ENCODE measurements around the gene NTRK1.

NTRK1 gene

GRCh38 chr1:156881101-156881500 lies 20.4 kb downstream of the NTRK1 start:
- no peak for TF ChIP-seq CTCF (IDR thresholded peaks at IDR 0.05; ENCODE audit: insufficient read depth, missing control alignments)
- DNase-seq (ENCODE audit: insufficient read length, low spot score): no peak
- no peak for FAIRE-seq

- DNase-seq (ENCODE audit: insufficient read length, low spot score) (no peak), FAIRE-seq (no peak)
- TF ChIP-seq CTCF (IDR thresholded peaks at IDR 0.05; ENCODE audit: insufficient read depth, missing control alignments): no peak
Observed at GRCh38 chr1:156881663-156882062, 21.0 kb downstream of the NTRK1 start.

- TF ChIP-seq CTCF (IDR thresholded peaks at IDR 0.05; ENCODE audit: insufficient read depth, missing control alignments): no peak
- FAIRE-seq: no peak
Observed at GRCh38 chr1:156882543-156882942, 21.9 kb downstream of the NTRK1 start.

GRCh38 chr1:156883919-156884318 lies 23.3 kb downstream of the NTRK1 start:
- FAIRE-seq (no peak), DNase-seq (ENCODE audit: insufficient read length, low spot score) (no peak)
- TF ChIP-seq CTCF (IDR thresholded peaks at IDR 0.05; ENCODE audit: insufficient read depth, missing control alignments): no peak

More at GRCh38 chr1:156882543-156882942, 21.9 kb downstream of the NTRK1 start:
- no peak for DNase-seq (ENCODE audit: insufficient read length, low spot score)

- no peak for DNase-seq (ENCODE audit: insufficient read length, low spot score)
- no peak for FAIRE-seq
Observed at GRCh38 chr1:156884560-156885184, 24.0 kb downstream of the NTRK1 start.

GRCh38 chr1:156885314-156885713 lies 24.6 kb downstream of the NTRK1 start:
- no peak for TF ChIP-seq CTCF (IDR thresholded peaks at IDR 0.05; ENCODE audit: insufficient read depth, missing control alignments)
- no peak for FAIRE-seq
- no peak for DNase-seq (ENCODE audit: insufficient read length, low spot score)

More at GRCh38 chr1:156884560-156885184, 24.0 kb downstream of the NTRK1 start:
- no peak for TF ChIP-seq CTCF (IDR thresholded peaks at IDR 0.05; ENCODE audit: insufficient read depth, missing control alignments)

GRCh38 chr1:156885880-156886355 lies 25.3 kb downstream of the NTRK1 start:
- no peak for TF ChIP-seq CTCF (IDR thresholded peaks at IDR 0.05; ENCODE audit: insufficient read depth, missing control alignments)
- peak; percentile 80 for DNase-seq (ENCODE audit: insufficient read length, low spot score)
- peak; percentile 61 for FAIRE-seq
